ENCODE results near the gene TACR1.
A peak's percentile ranks its signal among the peaks of the same experiment; 100 is the strongest.
"Not testable (repeated sequence)": the region's sequence is repeated elsewhere in the genome, so short reads cannot be mapped to it uniquely, and the experiment has no call there.

TACR1 gene
- long read RNA-seq, donor 1, result 0 reads
- long read RNA-seq, donor 2, result 0 reads
- long read RNA-seq, donor 3, result 0 reads
- long read RNA-seq, donor 4, result 0 reads
- long read RNA-seq, donor 5, result 0 reads
- long read RNA-seq, donor 6, result 0 reads
- long read RNA-seq, donor 7, result 0 reads
- long read RNA-seq, donor 8, result 0 reads

- DNase-seq, result peak; percentile 82
Observed at GRCh38 chr2:75199428-75200011, at the start of gene TACR1. Gene TACR1, minus strand, starts transcription at chr2:75199520. Its CDS starts 586 bp downstream, at chr2:75198934.

GRCh38 chr2:75248581-75248980, 49.3 kb upstream of the TACR1 start:
- not testable (repeated sequence) for DNase-seq

- no peak for DNase-seq
Observed at GRCh38 chr2:75246441-75247167, 47.3 kb upstream of the TACR1 start.

GRCh38 chr2:75243219-75243618, 43.9 kb upstream of the TACR1 start:
- no peak for DNase-seq

GRCh38 chr2:75241696-75242095, 42.4 kb upstream of the TACR1 start:
- no peak for DNase-seq

GRCh38 chr2:75238670-75239330, 39.5 kb upstream of the TACR1 start:
- no peak for DNase-seq

GRCh38 chr2:75237296-75237695, 38.0 kb upstream of the TACR1 start:
- DNase-seq, result no peak

- no peak for DNase-seq
Observed at GRCh38 chr2:75233965-75234364, 34.6 kb upstream of the TACR1 start.

- DNase-seq, result no peak
Observed at GRCh38 chr2:75226617-75227016, 27.3 kb upstream of the TACR1 start.

GRCh38 chr2:75226099-75226498, 26.8 kb upstream of the TACR1 start:
- DNase-seq, result no peak

- no peak for DNase-seq
Observed at GRCh38 chr2:75224636-75225094, 25.3 kb upstream of the TACR1 start.

- DNase-seq, result no peak
Observed at GRCh38 chr2:75222527-75222926, 23.2 kb upstream of the TACR1 start.

- DNase-seq, result no peak
Observed at GRCh38 chr2:75221862-75222261, 22.5 kb upstream of the TACR1 start.

GRCh38 chr2:75219213-75219612, 19.9 kb upstream of the TACR1 start:
- not testable (repeated sequence) for DNase-seq

GRCh38 chr2:75211266-75211770, 12.0 kb upstream of the TACR1 start:
- DNase-seq, result no peak

- DNase-seq, result no peak
Observed at GRCh38 chr2:75210409-75210808, 11.1 kb upstream of the TACR1 start.

- DNase-seq, result no peak
Observed at GRCh38 chr2:75208738-75209137, 9.4 kb upstream of the TACR1 start.

GRCh38 chr2:75204833-75205232, 5.5 kb upstream of the TACR1 start:
- DNase-seq, result no peak

GRCh38 chr2:75202359-75202758, 3.0 kb upstream of the TACR1 start:
- no peak for DNase-seq

GRCh38 chr2:75200140-75201096, 1.1 kb upstream of the TACR1 start:
- peak; percentile 78 for DNase-seq

- DNase-seq, result no peak
Observed at GRCh38 chr2:75195076-75195691, 4.1 kb downstream of the TACR1 start.
